Hepatocyte (in vitro differentiated cells): ENCODE measurements around the gene SPTBN5.

ENCODE experiments used
- EZH2 ChIP-seq: fragments of 200-600 bp; sonication (generic); IDR thresholded peaks from 2 replicates; pipeline ENCODE4 v1.6.1; 2016; ENCODE audit warnings: antibody characterized with exemption, mild to moderate bottlenecking, borderline replicate concordance
- EZH2phosphoT487 ChIP-seq: fragments of 200-600 bp; sonication (generic); IDR thresholded peaks from one replicate; pipeline ENCODE4 v1.6.1; 2018; ENCODE audit warnings: antibody characterized with exemption, mild to moderate bottlenecking, low read depth, moderate library complexity; ENCODE audit not compliant: unreplicated experiment, severe bottlenecking
- TF ChIP-seq, protein P1 (sequence below): fragments of 200-600 bp; sonication (generic); IDR thresholded peaks from 2 replicates; pipeline ENCODE4 v1.5.1; 2016; ENCODE audit warnings: antibody characterized with exemption, mild to moderate bottlenecking; ENCODE audit not compliant: poor library complexity

DNA sequence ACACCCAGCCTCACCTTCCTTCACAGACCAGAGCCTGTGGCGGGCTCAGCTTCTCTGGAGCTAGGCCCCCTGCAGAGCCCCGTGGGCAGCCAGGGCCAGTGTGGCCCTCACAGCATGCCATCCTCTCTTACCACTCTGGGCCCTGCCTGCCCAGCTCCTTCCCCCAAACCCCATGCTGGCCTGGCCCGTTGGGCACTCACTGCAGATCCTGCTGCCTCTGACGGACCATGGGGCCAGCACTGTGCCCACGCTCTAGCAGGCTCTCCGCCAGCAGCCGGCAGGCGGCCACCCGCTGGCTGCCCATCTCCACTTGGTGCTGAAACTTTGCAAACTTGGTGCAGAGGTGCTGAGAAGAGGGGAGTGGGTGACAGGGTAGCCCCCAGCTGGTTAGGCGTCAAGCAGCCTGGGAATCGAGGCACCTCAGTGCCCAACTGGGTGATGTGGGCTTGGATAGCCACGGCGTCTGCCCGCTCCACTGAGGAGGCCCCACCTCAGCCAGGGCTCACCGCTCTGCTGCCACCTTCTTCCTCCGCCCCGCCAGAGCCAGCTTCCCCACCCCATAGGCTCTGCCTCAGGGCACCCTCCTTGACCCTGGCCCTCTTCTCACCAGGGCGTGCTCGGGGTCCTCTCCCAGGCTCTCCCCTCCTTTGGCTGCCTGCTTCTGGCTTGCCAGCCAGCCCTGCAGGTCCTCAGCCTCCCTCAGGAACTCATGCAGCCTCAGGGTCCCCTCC is 22.5 kb downstream of the SPTBN5 start:
- TF ChIP-seq, protein P1, sequence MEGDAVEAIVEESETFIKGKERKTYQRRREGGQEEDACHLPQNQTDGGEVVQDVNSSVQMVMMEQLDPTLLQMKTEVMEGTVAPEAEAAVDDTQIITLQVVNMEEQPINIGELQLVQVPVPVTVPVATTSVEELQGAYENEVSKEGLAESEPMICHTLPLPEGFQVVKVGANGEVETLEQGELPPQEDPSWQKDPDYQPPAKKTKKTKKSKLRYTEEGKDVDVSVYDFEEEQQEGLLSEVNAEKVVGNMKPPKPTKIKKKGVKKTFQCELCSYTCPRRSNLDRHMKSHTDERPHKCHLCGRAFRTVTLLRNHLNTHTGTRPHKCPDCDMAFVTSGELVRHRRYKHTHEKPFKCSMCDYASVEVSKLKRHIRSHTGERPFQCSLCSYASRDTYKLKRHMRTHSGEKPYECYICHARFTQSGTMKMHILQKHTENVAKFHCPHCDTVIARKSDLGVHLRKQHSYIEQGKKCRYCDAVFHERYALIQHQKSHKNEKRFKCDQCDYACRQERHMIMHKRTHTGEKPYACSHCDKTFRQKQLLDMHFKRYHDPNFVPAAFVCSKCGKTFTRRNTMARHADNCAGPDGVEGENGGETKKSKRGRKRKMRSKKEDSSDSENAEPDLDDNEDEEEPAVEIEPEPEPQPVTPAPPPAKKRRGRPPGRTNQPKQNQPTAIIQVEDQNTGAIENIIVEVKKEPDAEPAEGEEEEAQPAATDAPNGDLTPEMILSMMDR, result no peak
- TF ChIP-seq EZH2 (no peak), EZH2phosphoT487 (no peak)
